HG03139 (cell line): ENCODE data around the gene THRSP.
"Not testable (repeated sequence)": the region's sequence is repeated elsewhere in the genome, so short reads cannot be mapped to it uniquely, and the experiment has no call there.

ENCODE experiments used
- ATAC-seq: cut with Tn5 transposase; IDR thresholded peaks from one replicate; pipeline ENCODE4 v1.9.1; 2021; ENCODE audit not compliant: unreplicated experiment

The THRSP gene

GRCh38 chr11:78038697-78039313 lies 24.9 kb upstream of the THRSP start:
- no peak for ATAC-seq

GRCh38 chr11:78039391-78039918 lies 24.2 kb upstream of the THRSP start:
- ATAC-seq = no peak

- peak; percentile 81 for ATAC-seq
These were observed 23.6 kb upstream of the THRSP start for GRCh38 chr11:78039919-78040671.

- ATAC-seq = no peak
These were observed 22.8 kb upstream of the THRSP start for GRCh38 chr11:78040691-78041379.

GRCh38 chr11:78041380-78041719 lies 22.3 kb upstream of the THRSP start:
- ATAC-seq = not testable (repeated sequence)

GRCh38 chr11:78041843-78042440 lies 21.7 kb upstream of the THRSP start:
- ATAC-seq = no peak

GRCh38 chr11:78044706-78045105 lies 19.0 kb upstream of the THRSP start:
- ATAC-seq = no peak

- peak; percentile 56 for ATAC-seq
These were observed 17.7 kb upstream of the THRSP start for GRCh38 chr11:78045851-78046485.

- ATAC-seq = no peak
These were observed 17.2 kb upstream of the THRSP start for GRCh38 chr11:78046486-78046854.

GRCh38 chr11:78048561-78048960 lies 15.1 kb upstream of the THRSP start:
- no peak for ATAC-seq

- no peak for ATAC-seq
These were observed 14.3 kb upstream of the THRSP start for GRCh38 chr11:78049348-78049747.

GRCh38 chr11:78050964-78051831 lies 12.5 kb upstream of the THRSP start:
- ATAC-seq = no peak

- no peak for ATAC-seq
These were observed 8.7 kb upstream of the THRSP start for GRCh38 chr11:78054971-78055370.

- no peak for ATAC-seq
These were observed 7.6 kb upstream of the THRSP start for GRCh38 chr11:78056093-78056492.

- ATAC-seq = no peak
These were observed 6.1 kb upstream of the THRSP start for GRCh38 chr11:78057462-78058055.

- ATAC-seq = not testable (repeated sequence)
These were observed 3.8 kb upstream of the THRSP start for GRCh38 chr11:78059749-78060328.

GRCh38 chr11:78060533-78060932 lies 3.1 kb upstream of the THRSP start:
- no peak for ATAC-seq

GRCh38 chr11:78061088-78061920 lies 2.4 kb upstream of the THRSP start:
- ATAC-seq = no peak

- ATAC-seq = no peak
These were observed 1.7 kb upstream of the THRSP start for GRCh38 chr11:78061921-78062311.
